Activated CD4-positive, alpha-beta T cell treated with anti-CD3 and anti-CD28 coated beads, Interleukin-2, amount 50 U/mL, for 4 hours (primary cell): ENCODE results near the gene LRP5.
"Not testable (repeated sequence)": the region's sequence is repeated elsewhere in the genome, so short reads cannot be mapped to it uniquely, and the experiment has no call there.

Source experiments
- DNase-seq, 2 experiments: peaks; one replicate each; pipeline ENCODE4 v3.0.0-alpha.2; 2020

The LRP5 gene

DNA sequence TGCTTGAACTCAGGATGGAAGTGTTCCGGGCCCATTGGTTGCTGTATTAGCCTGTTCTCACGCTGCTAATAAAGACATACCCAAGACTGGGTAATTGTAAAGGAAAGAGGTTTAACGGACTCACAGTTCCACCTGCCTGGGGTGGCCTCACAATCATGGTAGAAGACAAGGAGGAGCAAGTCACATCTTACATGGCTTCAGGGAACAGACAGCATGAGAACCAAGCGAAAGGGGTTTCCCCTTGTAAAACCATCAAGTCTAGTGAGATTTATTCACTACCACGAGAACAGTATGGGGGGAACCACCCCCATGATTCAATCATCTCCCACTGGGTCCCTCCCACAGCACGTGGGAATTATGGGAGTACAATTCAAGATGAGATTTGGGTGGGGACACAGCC lies 135.5 kb downstream of the LRP5 start:
- not testable (repeated sequence) for DNase-seq

DNA sequence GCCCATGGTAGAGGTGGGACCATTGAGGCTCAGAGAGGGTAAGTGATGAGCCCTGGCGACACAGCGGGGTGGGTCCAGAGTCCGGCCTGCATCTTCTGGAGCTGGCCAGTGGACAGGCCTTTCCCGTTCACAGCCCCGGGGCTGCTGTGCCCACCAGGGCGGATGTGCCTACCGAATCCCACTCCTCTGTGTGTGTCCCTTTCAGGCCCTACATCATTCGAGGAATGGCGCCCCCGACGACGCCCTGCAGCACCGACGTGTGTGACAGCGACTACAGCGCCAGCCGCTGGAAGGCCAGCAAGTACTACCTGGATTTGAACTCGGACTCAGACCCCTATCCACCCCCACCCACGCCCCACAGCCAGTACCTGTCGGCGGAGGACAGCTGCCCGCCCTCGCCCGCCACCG lies 136.2 kb downstream of the LRP5 start:
- no peak for DNase-seq

DNA sequence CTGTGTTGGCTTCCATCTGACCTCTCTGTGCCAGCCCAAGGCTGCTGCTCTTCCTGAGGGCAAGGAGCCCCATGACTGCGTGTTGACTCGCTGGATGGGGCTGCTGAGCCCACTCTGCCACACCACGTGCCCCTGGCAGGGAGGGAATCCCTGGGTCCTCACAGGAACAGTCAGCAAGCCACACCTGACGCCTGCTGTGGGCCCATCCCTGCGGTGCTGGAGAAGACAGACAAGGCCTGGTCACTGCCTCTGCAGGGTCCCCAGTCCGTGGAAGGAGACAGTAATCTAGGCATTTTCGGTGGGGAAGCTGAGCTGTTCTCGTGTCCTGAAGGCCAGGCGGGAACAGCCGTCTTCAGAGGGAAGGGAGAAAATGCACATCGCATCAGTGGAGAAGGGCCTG lies 137.6 kb downstream of the LRP5 start:
- no peak for DNase-seq

DNA sequence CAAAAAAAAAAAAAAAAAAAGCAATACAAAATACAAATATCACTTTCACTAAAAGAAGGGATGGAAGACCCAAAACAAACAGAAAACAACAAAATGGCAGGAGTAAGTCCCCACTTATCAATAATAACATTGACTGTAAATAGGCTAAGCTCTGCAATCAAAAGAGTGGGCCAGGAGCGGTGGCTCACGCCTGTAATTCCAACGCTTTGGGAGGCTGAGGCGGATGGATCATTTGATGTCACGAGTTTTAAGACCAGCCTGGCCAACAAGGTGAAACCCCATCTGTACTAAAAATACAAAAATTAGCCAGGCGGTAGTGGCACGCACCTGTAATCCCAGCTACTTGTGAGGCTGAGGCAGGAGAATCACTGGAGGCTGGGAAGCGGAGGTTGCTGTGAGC lies 138.3 kb downstream of the LRP5 start:
- no peak for DNase-seq

DNA sequence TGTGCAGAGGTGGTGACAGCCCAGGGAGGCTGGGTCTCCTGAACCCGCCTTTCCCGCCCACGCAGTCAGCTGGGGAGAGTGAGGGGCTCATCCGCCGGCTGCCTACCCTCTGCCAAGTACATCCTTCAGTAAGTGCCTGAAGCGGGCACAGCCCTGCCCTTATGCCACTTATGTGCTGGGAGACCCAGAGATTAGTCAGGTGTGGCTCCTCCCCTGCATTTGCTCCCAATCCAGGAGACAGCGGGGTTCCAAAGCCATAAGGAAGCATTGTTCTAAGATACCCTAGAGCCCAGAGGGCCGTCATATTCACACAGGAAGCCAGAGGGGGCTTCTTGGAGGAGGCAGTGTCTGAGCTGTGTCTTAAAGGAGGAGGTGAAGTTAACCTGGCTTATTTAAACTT lies 142.4 kb downstream of the LRP5 start:
- DNase-seq = no peak

DNA sequence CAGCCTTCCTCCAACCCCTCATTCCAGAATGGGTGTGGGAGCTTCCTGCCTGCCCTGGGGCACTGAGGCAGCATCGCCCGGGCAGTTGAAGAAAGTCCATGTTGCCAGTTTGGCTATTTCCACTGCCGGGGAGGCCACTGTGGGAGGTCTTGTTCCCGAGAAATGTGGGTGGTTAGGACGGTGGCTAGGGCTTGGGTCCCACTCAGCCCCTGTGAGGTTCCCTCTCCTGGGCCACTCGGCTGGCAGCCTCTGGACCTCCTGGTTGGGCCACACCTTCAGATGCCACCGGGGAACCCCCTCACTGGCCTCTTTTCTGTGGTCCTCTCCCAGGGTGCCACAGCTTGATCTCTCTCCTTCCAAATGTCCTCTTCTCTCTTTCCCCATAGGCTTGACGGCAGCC lies 143.1 kb downstream of the LRP5 start:
- DNase-seq = no peak

DNA sequence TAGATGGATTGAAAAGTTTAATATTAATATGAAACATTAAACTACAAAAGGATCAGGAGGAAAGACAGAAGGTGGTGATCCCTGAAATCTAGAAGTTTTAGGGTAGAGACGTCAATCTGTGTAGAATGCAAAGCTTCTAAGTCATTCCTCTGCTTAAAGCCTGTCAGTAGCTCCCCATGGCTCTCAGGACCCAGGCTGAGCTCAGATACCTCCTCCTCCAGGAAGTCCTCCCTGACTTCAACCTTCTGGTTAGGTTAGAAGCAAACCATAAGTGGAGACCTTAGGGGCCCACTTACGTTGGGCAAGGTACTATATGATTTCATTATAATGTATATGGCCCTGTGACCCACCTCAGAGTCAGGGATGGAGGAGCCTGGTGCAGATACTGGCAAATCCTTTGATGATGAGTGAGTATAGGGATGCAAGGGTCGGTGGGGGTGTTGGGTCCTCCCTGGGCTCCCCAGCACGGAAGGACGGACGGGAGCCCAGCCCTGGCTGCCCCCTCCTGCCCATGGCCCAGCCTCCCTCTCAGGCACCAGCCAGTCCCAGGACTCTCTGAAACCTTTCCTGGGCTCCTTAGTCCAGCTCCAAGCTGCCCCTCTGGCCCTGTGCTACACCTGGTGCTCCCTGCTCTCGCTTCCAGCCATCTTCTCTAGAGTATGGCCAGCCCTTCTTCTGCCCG lies 145.0 kb downstream of the LRP5 start:
- DNase-seq = no peak

DNA sequence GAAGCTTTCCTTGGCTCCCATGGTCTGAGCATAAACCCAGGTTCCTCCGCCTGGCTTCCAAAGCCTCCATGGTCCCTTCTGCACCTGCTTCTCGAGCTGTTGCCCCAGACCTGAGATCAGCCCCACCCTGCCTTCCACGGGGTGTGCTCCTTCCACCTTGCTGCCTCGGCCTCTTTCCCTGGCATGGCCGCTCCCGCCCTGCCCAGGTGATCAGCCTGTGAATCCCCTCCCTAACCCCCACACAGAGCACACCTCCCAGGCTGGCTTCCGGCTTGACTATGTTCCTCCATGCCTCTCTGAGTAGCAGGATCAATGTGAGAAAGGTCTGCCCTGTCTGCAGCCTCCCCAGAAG lies 145.5 kb downstream of the LRP5 start:
- DNase-seq = no peak

DNA sequence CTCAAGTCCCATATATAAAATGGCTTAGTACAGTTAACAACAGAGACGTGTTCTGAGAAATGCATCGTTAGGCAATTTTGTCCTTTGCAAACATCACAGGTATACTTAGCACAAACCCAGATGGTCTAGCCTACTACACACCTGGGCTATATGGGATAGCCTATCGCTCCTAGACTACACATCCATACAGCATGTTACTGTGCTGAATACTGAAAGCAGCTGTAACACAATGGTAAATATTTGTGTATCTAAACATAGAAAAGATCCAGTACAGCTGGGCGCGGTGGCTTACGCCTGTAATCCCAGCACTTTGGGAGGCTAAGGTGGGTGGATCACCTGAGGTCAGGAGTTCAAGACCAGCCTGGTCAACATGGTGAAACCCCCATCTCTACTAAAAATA lies 145.9 kb downstream of the LRP5 start:
- not testable (repeated sequence) for DNase-seq

DNA sequence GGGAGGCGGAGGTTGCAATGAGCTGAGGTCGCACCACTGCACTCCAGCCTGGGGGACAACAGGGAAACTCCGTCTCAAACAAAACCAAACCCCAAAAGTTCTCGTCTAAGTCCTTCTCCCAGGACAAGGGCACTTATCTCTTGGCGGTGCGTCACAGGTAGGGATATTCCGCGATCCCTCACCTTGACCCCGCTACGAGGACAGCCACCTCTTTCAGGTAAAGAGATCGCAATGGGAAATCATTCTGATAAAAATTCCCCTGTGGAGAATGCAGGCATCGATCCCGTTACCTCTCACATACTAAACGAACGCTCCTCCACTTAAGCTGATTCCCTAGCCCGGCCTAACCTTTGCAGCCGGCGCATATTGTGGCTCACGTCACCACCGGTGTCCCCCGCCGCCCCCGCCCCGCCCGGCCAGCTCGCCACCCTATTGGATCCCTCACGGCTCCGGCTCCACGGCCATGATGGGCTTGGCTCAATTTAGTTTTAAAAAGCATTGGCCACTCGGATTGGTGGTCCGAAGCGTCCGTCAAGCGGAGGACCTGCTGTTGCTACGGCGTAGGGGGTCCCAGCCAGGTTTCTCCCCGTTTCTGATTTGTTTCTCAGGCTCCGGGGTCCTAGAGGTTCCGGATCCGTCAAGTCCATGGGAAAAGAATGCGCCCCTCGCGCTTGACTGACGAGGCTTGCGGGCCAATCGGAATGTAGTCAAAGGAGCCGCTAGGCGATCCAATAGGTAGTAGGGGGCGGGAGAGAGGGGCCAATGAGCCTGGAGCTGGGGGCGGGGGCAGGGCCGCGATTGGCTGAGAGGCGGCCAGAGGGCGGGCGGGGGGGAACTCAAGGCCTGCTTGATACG lies 147.7 kb downstream of the LRP5 start:
- DNase-seq = peak; percentile 92 to 94

DNA sequence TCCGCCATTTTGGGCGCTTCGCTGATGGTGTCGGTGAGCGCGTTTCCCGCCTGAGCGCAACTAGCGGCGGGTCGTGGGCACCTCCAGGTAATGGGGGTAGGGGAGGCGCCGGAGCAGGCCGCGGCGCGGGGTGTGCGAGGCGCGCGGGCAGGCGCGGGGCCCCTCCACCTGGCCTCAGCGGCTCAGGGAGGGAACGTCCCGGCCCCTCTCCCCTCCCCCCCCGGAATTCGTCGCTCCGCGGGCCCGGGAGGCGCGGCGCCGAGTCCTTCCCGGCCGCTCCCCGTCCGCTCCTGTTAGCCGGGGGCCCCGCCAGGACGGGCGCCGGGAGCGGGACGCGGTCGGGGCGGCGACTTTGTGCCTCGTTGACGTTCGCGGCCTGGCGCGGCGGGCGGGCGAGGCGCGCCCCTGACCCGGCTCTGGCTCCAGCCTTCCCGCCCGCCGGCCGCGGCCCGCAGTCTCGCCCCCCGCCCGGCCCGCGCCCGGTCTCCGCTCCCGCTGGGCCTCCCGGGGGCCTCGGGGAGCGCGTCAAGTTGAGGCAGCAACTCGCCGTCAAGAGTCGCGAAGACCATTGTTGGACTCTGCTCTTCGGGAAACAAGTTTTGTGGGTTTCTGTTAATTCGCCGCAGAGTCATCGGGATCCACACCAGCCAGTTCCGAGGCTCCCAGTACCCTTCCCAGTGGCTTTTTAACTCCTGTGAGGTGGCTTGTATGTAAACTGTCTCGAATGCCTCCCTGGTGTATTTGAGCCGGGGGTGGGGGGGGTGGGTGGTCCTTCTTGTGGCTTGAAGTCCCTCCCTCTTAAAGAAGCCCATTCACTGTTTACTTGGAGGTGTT lies 148.6 kb downstream of the LRP5 start, which contains the start of gene PPP6R3:
TSS of gene PPP6R3 (plus strand) at position 12 of the 834 bp plus-strand sequence. CDS start 76,913 bp downstream, outside the sequence.
- DNase-seq = no peak

DNA sequence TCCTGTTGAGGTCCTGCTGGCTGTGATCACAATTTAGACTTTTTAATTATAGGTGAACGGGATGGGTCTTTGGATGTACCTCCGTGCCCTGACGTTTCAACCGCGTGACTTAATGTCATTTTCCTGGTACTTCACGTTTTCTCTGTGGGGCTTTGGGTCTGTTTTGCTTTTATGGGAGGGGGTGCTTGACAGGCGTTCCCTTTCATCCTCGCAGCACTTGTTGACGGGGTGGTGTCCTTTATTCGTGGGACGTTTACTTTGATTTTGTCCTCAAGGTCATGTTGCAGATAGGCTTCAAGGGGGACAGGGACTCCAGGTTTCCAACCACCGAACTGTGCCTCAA lies 149.2 kb downstream of the LRP5 start:
- no peak for DNase-seq

DNA sequence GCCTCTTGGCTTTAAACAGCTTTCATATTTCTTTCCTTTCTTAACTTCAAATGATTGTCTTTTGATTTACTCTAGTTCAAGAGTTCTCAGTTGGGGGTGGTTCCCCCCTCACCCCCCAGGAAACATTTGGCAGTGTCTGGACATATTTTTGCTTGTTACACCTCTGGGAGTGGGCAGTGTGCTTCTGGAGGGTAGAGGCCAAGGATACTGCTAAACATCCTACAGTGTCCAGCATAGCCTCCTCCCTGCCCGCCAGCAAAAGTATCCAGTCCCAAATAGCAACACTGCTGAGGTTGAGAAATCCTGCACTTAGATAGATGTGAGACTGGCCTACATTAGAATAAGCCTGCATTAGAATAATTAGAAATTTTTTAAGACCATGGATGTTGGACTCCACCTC lies 151.3 kb downstream of the LRP5 start:
- DNase-seq = no peak

DNA sequence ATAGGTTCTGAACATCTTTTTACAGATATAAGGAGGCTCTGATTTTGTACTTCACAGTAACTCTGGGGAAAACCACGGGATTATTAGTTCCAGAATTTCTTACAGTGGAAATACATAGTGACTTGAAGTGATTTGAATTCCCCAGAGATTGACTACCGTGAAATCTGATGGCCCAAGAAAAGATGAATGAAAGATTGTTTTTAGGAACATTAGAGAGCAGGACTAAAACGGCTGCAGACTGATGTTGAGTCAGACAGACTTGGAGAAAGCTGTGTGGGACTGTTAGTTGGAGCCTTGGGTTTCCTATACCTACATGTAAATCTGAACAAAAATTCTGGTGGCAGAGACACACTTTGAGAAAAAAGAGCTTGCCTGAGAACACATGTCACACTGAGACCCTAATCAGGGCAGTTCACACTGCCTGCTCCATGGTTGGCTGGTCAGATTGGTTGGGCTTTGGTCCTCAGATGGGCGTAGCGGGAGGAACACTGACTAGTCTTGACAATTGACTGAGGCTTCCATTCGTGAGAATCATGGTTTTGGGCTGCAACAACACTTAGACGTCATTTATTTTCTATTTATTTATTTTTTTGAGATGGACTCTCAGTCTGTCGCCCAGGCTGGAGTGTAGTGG lies 154.9 kb downstream of the LRP5 start:
- DNase-seq = no peak

DNA sequence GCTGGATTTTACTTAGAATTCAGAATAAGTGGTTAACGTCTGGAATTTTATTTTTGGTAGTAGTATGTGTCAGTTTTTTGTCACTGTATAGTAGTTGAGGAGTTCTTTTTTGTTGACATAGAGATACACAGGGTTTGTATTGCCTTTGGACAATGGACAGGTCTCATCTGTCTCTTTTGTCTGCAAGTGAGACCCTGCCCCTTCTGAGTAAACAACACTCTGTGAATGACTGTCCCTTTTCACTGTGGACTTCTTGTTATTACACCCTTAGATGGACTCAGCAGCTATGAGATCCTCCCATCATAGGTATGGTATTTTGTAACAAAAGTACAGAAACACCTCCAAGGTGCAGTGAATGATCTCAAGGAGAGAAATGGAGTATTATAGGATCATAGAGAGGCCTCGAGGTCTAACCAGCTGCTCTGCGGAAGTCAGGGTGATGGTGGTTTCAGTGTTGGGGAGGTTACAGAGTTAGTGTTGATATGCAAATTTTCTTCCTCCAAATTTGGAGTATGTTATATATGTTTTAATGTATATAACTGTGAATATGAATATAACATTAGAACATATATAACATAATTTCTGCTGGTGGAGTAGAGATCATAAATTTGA lies 155.9 kb downstream of the LRP5 start:
- no peak for DNase-seq

DNA sequence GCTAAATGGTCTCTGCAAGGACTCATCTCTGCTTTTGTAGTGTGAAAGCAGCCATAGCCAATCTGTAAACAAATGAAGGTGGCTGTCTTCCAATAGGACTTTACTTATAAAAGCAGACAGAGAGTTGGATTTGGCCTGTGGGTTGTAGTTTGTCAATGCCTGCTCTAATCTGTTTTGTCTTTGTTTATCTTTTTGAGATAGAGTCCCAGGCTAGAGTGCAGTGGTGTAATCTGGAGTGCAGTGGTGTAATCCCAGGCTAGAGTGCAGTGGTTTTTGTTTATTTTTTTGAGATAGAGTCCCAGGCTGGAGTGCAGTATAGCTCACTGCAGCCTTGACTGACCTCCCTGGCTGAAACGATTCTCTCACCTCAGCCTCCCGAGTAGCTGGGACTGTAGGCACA lies 156.7 kb downstream of the LRP5 start:
- DNase-seq = no peak

DNA sequence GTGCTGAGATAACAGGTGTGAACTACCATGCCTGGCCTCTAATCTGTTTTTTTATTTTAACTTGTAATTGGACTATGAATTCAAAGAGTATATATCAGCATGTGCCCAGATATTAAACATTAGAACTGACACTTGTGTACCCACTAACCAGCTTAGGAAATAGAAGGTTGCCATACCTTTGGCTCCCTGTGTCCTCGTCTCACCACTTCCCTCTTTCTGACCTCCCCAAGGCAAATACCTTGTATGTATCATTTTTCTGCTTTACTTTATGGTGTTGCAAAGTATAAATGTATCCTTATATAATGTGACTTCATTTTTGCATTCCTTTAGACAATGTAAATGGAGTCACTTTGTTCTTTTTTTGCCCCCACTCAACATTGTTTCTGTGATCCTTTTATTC lies 157.3 kb downstream of the LRP5 start:
- no peak for DNase-seq

DNA sequence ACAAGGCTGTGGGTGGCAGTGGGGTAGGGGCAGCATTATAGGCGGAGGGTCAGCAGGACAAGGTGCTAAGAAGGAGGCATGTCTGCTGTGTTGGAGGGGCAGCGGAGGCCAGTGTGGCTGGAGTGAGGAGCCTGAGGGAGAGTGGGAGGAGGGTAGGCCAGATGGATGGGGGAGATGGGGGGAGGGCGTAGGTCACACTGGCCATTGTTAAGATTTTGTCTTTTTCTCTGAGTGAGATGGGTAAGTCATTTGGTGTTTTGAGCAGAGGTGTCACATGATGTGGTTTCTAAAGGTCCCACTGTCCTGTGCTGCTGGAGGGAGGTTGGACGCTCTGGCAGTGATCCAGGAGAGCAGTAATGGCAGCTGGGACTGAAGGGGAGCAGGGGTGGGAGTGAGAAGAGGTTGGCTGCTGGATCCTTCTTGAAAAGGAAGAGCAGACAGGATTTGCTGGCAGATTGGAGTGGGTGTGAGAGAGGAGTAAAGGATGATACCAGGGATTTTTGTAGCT lies 158.0 kb downstream of the LRP5 start:
- no peak for DNase-seq

DNA sequence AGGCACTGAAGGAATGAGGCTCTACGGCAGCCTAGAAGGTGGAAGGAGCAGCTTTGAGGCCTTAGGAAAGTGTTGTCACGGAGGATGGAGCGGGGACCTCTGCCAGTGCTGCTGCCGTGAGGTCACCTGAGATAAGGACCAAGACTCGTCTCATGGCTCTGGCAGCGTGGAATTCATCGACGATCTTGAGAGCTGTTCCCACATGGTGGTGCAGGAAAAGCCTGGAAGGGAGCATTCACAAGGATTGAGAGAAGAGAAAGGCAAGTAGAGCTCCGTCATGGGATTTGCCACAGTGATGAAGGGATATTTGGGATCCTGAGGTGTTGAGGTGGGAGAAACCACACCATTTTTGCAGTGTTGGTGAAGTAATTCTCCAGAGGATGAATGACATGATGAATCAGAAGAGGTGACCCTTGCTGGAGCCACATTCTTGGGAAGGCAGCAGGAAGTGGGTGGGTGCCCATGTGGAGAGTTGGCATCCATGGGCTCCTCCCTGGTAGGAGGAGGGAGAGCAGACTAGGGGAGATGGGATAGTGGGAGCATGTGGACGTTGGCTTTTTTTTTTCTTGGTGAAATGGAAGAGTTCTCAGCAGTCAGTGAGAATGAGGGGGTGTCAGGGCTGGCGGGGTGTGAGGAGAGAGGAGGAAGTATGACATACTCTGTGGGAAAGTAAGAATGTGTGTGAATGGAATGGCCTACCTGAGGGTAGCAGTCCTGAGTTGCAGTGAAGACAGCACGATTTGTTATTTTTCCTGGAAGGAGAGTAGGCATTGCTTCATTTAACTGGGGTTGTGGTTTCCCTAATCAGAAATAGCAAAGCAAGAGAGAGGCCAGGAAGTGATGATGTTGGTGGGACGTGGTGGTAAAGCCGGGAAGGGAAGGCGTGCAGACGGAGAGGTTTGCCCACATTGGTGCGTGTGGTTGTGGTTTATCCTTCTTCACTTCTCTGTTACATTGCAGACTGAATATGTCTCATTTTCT lies 159.3 kb downstream of the LRP5 start:
- peak; percentile 34 to 35 for DNase-seq

DNA sequence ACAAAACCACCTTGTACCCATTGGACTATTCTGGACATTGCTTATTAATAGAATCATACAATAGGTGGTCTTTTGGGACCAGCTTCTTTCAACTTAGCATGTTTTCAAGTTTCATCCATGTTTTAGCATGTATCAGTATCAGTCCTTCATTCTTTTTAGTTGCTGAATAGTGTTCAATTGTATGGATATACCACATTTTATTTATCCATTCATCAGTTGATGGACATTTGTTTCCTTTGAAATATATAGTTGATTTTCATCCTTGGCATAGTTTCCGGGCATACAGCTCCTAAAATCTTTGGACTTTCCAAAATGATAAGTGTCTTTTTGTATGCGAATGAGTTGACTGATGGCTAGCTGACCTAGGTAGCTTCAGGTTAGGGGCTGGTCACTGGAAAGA lies 160.4 kb downstream of the LRP5 start:
- DNase-seq = no peak

DNA sequence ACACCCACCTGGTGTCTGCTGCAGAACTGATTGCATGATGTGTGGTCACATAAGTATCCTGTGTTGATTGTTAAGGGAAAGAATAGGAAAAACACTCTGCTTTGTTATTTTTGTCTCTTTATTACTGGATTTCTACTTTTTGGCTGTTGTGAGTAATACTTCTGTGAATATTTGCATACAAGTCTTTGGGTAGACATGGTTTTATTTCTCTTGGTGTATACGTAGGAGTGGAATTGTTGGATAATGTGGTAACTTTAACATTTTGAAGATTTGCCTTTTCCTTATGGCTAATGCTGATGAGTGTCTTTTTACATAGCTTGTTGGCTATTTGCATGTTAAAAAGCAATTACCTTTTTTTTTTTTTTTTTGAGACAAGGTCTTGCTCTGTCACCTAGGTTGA lies 161.3 kb downstream of the LRP5 start:
- no peak for DNase-seq
